K562 (cell line): ENCODE results near the gene PGGHG. TPM values are rescaled to one million over a fixed set of nuclear protein-coding genes. Genes with fewer than 3 reads are reported as not detected.

ENCODE experiments used
- ASH1L ChIP-seq: fragments of 450-650 bp; IDR thresholded peaks from 2 replicates; pipeline ENCODE4 v1.6.1; 2018; ENCODE audit warnings: borderline replicate concordance, mild to moderate bottlenecking, low read depth; ENCODE audit not compliant: partially characterized antibody
- BHLHE40 ChIP-seq: IDR thresholded peaks from 2 replicates; pipeline ENCODE4 v1.6.1; 2011; ENCODE audit warnings: low read length, improper control_type of control experiment
- FOSL1 ChIP-seq: fragments of 200-800 bp; sonication (Bioruptor generic); conservative IDR thresholded peaks from 2 replicates; pipeline ENCODE4 v1.6.1; 2016; ENCODE audit warnings: missing genetic modification characterization, missing compliant biosample characterization
- FOXM1 ChIP-seq, 2 experiments: fragments of 450-650 bp in 1 of 2; sonication (generic) in 1 of 2; formaldehyde crosslinking in 1 of 2; IDR thresholded peaks; 2 replicates each; pipeline versions ENCODE4 v1.6.1 to v1.9.0; 2017 to 2022; ENCODE audit warnings: low read depth in 2 of 2, mild to moderate bottlenecking in 2 of 2, missing genetic modification reagents in 1 of 2, moderate library complexity in 1 of 2
- HSF4 ChIP-seq: fragments of 250-450 bp; sonication (Bioruptor Pico); IDR thresholded peaks from 2 replicates; pipeline ENCODE4 v2.1.2; 2022; ENCODE audit warnings: mild to moderate bottlenecking, moderate library complexity, borderline replicate concordance
- MAFK ChIP-seq: IDR thresholded peaks from 2 replicates; pipeline ENCODE4 v1.6.1; 2011; ENCODE audit warnings: low read length, improper control_type of control experiment
- MITF ChIP-seq: IDR thresholded peaks from 2 replicates; pipeline ENCODE4 v1.6.1; 2014; ENCODE audit warnings: antibody characterized with exemption
- NEUROD1 ChIP-seq: fragments of 150-350 bp; IDR thresholded peaks from 2 replicates; pipeline ENCODE4 v1.6.1; 2014; ENCODE audit warnings: borderline replicate concordance, low read length, low read depth; ENCODE audit not compliant: partially characterized antibody
- NONO ChIP-seq, 2 experiments: fragments of 200-400 bp in 1 of 2; fragments of 450-650 bp in 1 of 2; formaldehyde crosslinking in 1 of 2; IDR thresholded peaks; 2 replicates each; pipeline ENCODE4 v1.6.1; 2017; ENCODE audit warnings: low read depth in 2 of 2, mild to moderate bottlenecking in 2 of 2, moderate library complexity in 2 of 2, low read length in 1 of 2
- POLR2G ChIP-seq: fragments of 200-400 bp; formaldehyde crosslinking; IDR thresholded peaks from 2 replicates; pipeline ENCODE4 v1.6.1; 2017; ENCODE audit warnings: low read depth, mild to moderate bottlenecking, antibody characterized with exemption, low read length, moderate library complexity
- PRDM10 ChIP-seq: fragments of 450-650 bp; IDR thresholded peaks from 2 replicates; pipeline ENCODE4 v1.6.1; 2018; ENCODE audit not compliant: partially characterized antibody
- RBFOX2 ChIP-seq: fragments of 200-400 bp; formaldehyde crosslinking; IDR thresholded peaks from 2 replicates; pipeline ENCODE4 v1.6.1; 2017; ENCODE audit warnings: low read depth, mild to moderate bottlenecking, low read length, moderate library complexity
- RBM17 ChIP-seq: fragments of 200-400 bp; formaldehyde crosslinking; IDR thresholded peaks from 2 replicates; pipeline ENCODE4 v1.6.1; 2017; ENCODE audit warnings: low read depth, mild to moderate bottlenecking, low read length, borderline replicate concordance
- SIRT6 ChIP-seq: IDR thresholded peaks from one replicate; pipeline ENCODE4 v1.6.1; 2012; ENCODE audit warnings: low read depth, mild to moderate bottlenecking, control low read depth, inconsistent platforms, low read length, moderate library complexity
- TEAD4 ChIP-seq, 2 experiments: sonication (generic) in 1 of 2; formaldehyde crosslinking in 1 of 2; IDR thresholded peaks; 2 replicates each; pipeline versions ENCODE4 v1.6.1 to v1.8.0; 2012 to 2022; ENCODE audit warnings: borderline replicate concordance in 1 of 2, inconsistent platforms in 1 of 2, low read length in 1 of 2, mild to moderate bottlenecking in 1 of 2, missing genetic modification reagents in 1 of 2
- ZC3H4 ChIP-seq: sonication (generic); formaldehyde crosslinking; IDR thresholded peaks from 2 replicates; pipeline ENCODE4 v1.9.0; 2021; ENCODE audit warnings: missing genetic modification reagents, borderline replicate concordance
- ZEB2 ChIP-seq: fragments of 450-650 bp; IDR thresholded peaks from 2 replicates; pipeline ENCODE4 v1.6.1; 2016
- ZFPM2 ChIP-seq: fragments of 250-450 bp; sonication (Bioruptor Pico); IDR thresholded peaks from 2 replicates; pipeline ENCODE4 v1.5.1; 2022; ENCODE audit warnings: mild to moderate bottlenecking
- ZNF197 ChIP-seq: fragments of 200-800 bp; sonication (Bioruptor generic); IDR thresholded peaks from 2 replicates; pipeline ENCODE4 v1.6.1; 2016; ENCODE audit warnings: low read depth, missing genetic modification characterization, missing compliant biosample characterization
- polyA plus RNA-seq, 8 experiments: library from polyadenylated mRNA; depleted of rRNA in 4 of 8; stranded (reverse) in 5 of 8; unstranded in 3 of 8; fragments of >200 nt; fragmentation: Nextera tagmentation in 2 of 8; fragmentation: Illumina TruSeq in 1 of 8; extraction: Ambion mirVana in 2 of 8; extraction: Trizol in 1 of 8; gene quantifications; 2 replicates each; pipeline versions ENCODE4 v1.2.1 to v1.2.3, GENCODE V29; 2011 to 2014; ENCODE audit warnings: inconsistent platforms in 1 of 8, missing spikeins in 1 of 8
- total RNA-seq, 7 experiments: library from RNA; depleted of rRNA in 6 of 7; stranded (reverse); fragments of >200 nt in 6 of 7; fragmentation: Illumina TruSeq in 2 of 7; extraction: Trizol in 2 of 7; gene quantifications; 2 replicates each; pipeline versions ENCODE4 v1.2.1 to v1.2.3, GENCODE V29; 2011 to 2021; ENCODE audit warnings: low replicate concordance in 1 of 7

The PGGHG gene
- total and polyA plus RNA-seq, 9 of the 15 experiments (the other 6 are each of a cell fraction or from before 2014, with no cell fraction given) = 0.38 to 85.1 (median 18.1) TPM

GRCh38 chr11:269146-269890, 19.6 kb upstream of the PGGHG start (continued):
- peak; percentile 23; the same call in 1 of the 2 replicates for TF ChIP-seq TEAD4 (IDR thresholded peaks at IDR 0.05; ENCODE audit: low read length)
- TF ChIP-seq TEAD4 (CRISPR knock-in tag; IDR thresholded peaks at IDR 0.05; ENCODE audit: borderline replicate concordance) = no peak
- TF ChIP-seq FOSL1 (tag) = peak; percentile 81
- TF ChIP-seq MITF = peak; percentile 70; the same call in 1 of the 2 replicates
- TF ChIP-seq BHLHE40 = peak; percentile 87
- peak; percentile 44 for TF ChIP-seq NEUROD1
- peak; percentile 6; the same call in 1 of the 2 replicates for TF ChIP-seq ZNF197 (CRISPR knock-in tag)
- TF ChIP-seq PRDM10 = peak; percentile 98
- no peak for TF ChIP-seq SIRT6
- no peak for TF ChIP-seq RBM17
- peak; percentile 21 for TF ChIP-seq MAFK
- TF ChIP-seq ZC3H4 (CRISPR knock-in tag) = no peak
- peak; percentile 98 for TF ChIP-seq FOXM1 (IDR thresholded peaks at IDR 0.05; ENCODE audit: low read depth)
- no peak for TF ChIP-seq FOXM1 (CRISPR knock-in tag; IDR thresholded peaks at IDR 0.05; ENCODE audit: low read depth)
- TF ChIP-seq POLR2G = peak; percentile 31; the same call in 1 of the 2 replicates
- TF ChIP-seq ASH1L = no peak
- TF ChIP-seq HSF4 = no peak
- peak; percentile 72 for TF ChIP-seq ZEB2
- peak in 1 of 2 experiments; percentile 17; a peak in 1 of 4 replicates for TF ChIP-seq NONO (IDR thresholded peaks at IDR 0.05; ENCODE audit: low read depth in 2 of 2, low read length in 1 of 2)
- no peak for TF ChIP-seq ZFPM2 (CRISPR knock-in tag)
- TF ChIP-seq RBFOX2 = peak; percentile 67
